Progenitor cell of endocrine pancreas (in vitro differentiated cells): ENCODE results near the gene PROP1. TPM values are rescaled to one million over a fixed set of nuclear protein-coding genes. Genes with fewer than 3 reads are reported as not detected.
"Not testable (repeated sequence)": the region's sequence is repeated elsewhere in the genome, so short reads cannot be mapped to it uniquely, and the experiment has no call there.

Source experiments
- DNase-seq: peaks from one replicate; pipeline ENCODE4 v3.0.0; 2021; ENCODE audit warnings: low spot score; ENCODE audit not compliant: unreplicated experiment
- H3K27ac Mint-ChIP-seq: 2 replicates; pipeline ENCODE4 v1.8.0; 2021; ENCODE audit warnings: mild to moderate bottlenecking, moderate library complexity, mixed read lengths
- H3K27me3 Mint-ChIP-seq: 2 replicates; pipeline ENCODE4 v1.8.0; 2021; ENCODE audit warnings: mixed read lengths
- H3K36me3 Mint-ChIP-seq: 2 replicates; pipeline ENCODE4 v1.8.0; 2022; ENCODE audit warnings: mixed read lengths; ENCODE audit not compliant: insufficient read depth
- H3K4me1 Mint-ChIP-seq: 2 replicates; pipeline ENCODE4 v1.8.0; 2021; ENCODE audit warnings: low read depth, mixed read lengths
- H3K4me3 Mint-ChIP-seq: 2 replicates; pipeline ENCODE4 v1.8.0; 2021; ENCODE audit warnings: low read depth, mild to moderate bottlenecking, moderate library complexity, mixed read lengths
- H3K9me3 Mint-ChIP-seq: 2 replicates; pipeline ENCODE4 v1.8.0; 2021; ENCODE audit warnings: low read depth, mixed read lengths
- total RNA-seq: library from RNA; stranded (reverse); gene quantifications from 2 replicates; pipeline ENCODE4 v1.2.1, GENCODE V29; 2021
- TF ChIP-seq, protein P1 (sequence below): fragments of 200-600 bp; sonication (generic); IDR thresholded peaks from one replicate; pipeline ENCODE4 v1.5.0; 2021; ENCODE audit warnings: antibody characterized with exemption, mild to moderate bottlenecking; ENCODE audit not compliant: unreplicated experiment

Gene PROP1
- total RNA-seq, 1 donor from 2014 or later: not detected

DNA sequence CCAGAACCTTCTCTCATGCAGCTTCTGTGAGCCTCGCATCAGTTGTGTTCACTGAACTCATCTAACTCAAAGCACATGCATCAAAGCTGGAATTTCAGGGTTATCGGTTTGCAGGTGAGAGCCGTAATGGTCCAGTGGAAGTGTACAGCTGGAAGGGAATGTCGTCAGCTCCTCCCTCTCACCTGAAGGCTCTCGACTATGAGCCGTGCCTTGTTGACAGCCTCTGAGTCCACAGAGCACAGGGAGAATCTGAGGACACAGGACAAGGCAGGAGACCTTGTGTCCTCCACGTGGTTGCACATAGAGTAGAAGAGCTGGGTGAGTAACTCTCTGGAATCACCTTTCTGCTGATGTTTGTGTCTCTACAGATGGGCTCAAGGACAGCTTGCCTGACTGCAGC lies 38.8 kb downstream of the PROP1 start:
- peaks cover 12% of the 10 kb centered on the region for H3K36me3 Mint-ChIP-seq
- no peak overlapping the region for H3K4me3 Mint-ChIP-seq
- H3K27me3 Mint-ChIP-seq: no peaks in the 10 kb centered on the region
- H3K27ac Mint-ChIP-seq: peak overlapping the region; percentile 20
- TF ChIP-seq, protein P1, sequence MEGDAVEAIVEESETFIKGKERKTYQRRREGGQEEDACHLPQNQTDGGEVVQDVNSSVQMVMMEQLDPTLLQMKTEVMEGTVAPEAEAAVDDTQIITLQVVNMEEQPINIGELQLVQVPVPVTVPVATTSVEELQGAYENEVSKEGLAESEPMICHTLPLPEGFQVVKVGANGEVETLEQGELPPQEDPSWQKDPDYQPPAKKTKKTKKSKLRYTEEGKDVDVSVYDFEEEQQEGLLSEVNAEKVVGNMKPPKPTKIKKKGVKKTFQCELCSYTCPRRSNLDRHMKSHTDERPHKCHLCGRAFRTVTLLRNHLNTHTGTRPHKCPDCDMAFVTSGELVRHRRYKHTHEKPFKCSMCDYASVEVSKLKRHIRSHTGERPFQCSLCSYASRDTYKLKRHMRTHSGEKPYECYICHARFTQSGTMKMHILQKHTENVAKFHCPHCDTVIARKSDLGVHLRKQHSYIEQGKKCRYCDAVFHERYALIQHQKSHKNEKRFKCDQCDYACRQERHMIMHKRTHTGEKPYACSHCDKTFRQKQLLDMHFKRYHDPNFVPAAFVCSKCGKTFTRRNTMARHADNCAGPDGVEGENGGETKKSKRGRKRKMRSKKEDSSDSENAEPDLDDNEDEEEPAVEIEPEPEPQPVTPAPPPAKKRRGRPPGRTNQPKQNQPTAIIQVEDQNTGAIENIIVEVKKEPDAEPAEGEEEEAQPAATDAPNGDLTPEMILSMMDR: no peak
- no peak for DNase-seq
- H3K4me1 Mint-ChIP-seq: no peaks in the 10 kb centered on the region
- H3K9me3 Mint-ChIP-seq: peaks cover 5% of the 10 kb centered on the region

DNA sequence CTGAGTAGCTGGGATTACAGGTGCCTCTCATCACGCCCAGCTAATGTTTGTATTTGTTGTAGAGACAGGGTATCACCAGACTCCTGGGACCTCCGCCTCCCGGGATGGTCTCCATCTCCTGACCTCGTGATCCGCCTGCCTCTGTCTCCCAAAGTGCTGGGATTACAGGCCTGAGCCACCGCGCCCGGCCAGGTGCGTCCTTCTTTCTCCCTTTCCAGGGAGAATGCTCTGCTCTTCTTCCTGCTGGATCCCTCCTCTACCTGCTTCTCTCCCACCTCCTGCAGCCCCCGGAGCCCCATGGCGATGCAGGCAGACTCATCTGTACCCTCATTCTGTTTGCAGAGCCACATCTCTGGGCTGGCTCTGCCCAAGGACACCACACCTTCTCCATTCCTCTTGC lies 42.9 kb downstream of the PROP1 start:
- H3K4me1 Mint-ChIP-seq, H3K27ac Mint-ChIP-seq, DNase-seq, H3K9me3 Mint-ChIP-seq, H3K36me3 Mint-ChIP-seq, H3K27me3 Mint-ChIP-seq, H3K4me3 Mint-ChIP-seq: not testable (repeated sequence)

DNA sequence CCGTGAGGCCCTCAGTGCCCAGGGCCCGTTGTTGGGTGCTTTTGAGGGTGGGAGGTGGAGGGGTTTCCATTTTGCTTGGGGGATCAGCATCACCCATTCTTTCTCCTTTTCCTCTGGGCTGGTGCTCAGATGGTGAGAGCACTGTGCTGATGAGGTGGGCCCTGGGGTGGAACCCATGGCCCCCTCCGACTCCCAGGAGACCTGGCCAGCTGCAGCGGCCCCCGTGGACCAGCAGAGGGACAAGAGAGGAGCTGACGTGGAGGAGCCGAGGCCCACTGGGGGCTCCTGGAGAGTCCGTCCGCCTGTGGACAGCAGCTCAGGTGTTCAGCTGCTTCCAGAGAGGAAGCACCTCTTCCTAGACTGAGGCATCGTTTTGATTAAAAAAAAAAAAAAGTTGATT lies 46.4 kb downstream of the PROP1 start:
- H3K27me3 Mint-ChIP-seq, H3K36me3 Mint-ChIP-seq, H3K4me1 Mint-ChIP-seq, DNase-seq, H3K27ac Mint-ChIP-seq, H3K9me3 Mint-ChIP-seq, H3K4me3 Mint-ChIP-seq: not testable (repeated sequence)

DNA sequence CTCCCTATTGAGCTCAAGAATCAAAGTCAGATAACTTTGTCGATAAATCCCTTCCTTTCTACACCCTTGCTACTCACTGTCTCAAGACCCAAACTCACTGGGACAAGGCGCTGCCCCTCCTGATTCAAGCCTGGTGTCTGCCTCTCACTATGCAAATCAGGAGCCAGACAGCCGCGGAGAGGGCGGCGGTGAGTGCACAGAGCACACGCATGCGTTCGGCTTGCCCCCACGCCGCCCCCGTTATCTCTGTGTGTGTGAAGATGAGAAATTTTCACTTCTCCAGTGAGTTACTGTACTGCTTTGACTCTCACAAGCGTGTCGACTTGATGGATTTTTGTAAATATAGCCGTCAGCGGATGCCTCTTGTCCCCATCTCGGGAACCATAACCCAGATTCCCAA lies 47.0 kb downstream of the PROP1 start:
- H3K36me3 Mint-ChIP-seq, DNase-seq, H3K27ac Mint-ChIP-seq, H3K4me1 Mint-ChIP-seq, H3K9me3 Mint-ChIP-seq, H3K4me3 Mint-ChIP-seq, H3K27me3 Mint-ChIP-seq: not testable (repeated sequence)

DNA sequence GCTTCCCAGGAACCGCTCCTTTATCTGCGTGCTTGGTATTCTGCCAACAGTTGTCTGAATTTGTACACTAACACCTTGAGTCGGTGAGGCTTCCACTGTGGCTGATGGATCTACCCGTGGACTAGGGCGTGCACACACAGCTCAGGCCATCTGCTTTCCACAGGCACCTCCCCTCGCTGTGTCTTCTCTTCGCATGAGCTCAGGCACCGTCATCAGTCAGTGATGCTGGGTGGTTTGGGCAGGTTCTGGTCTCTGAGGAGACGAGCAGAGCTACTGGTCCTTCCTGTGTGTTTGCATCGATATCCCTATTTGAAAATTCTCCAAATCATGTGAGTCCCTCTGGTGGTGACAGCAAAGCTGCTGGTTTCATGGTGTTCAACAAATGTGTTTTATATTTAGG lies 48.1 kb downstream of the PROP1 start:
- not testable (repeated sequence) for H3K4me3 Mint-ChIP-seq, H3K9me3 Mint-ChIP-seq, DNase-seq, H3K36me3 Mint-ChIP-seq, H3K27ac Mint-ChIP-seq, H3K27me3 Mint-ChIP-seq, H3K4me1 Mint-ChIP-seq

DNA sequence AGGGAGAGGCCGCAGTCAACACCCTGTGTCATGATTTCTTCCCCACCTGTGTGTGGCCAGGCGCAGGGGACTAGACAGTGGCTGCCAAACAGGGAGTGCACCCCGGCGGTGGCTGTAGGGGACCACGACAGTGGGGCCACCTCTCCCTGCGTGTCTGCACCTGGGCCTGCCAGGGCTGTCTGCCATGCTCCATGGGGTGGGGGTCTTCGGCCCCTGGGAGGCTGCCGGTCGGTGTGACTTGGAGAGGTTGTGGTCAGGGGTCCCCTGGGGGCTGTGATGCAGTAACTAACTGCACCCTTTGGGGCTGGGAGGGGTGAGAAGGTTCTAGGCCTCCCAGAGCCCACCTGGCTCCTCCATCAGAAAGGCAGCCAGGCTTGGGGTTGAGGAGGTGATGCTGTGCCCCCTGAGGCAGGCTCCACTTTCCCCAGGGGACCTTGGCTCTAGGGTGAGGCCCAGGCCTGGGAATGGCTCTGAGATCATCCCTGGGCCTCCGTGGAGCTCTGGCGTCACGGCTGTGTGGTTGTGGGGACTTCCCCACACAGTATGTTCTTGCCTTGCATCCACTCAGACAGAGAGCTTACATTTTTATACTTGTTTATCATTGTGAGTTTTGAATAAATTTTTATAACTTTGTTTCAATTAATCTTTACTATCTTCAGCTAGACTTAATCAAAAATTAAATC lies 50.3 kb downstream of the PROP1 start:
- not testable (repeated sequence) for H3K27ac Mint-ChIP-seq, H3K27me3 Mint-ChIP-seq, H3K36me3 Mint-ChIP-seq, H3K4me1 Mint-ChIP-seq, H3K4me3 Mint-ChIP-seq, H3K9me3 Mint-ChIP-seq, DNase-seq

DNA sequence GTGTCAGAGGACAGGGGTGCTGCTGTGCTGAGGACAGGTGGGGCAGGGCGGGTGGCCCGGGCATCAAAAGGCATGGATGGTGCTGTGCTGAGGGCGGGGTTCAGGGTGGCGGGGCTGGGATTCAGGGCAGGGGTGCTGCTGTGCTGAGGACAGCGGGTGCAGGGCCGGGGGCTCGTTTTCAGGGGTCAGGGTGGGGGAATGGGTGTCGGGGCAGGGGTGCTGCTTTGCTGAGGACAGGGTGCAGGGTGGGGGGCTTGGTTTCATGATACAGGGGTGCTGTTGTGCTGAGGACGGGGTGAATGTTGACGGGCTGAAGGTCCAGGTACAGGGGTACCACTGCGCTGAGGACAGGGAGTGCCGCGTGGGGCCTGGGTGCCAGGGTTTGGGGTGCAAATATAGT lies 50.9 kb downstream of the PROP1 start:
- H3K4me3 Mint-ChIP-seq, DNase-seq, H3K9me3 Mint-ChIP-seq, H3K27ac Mint-ChIP-seq, H3K36me3 Mint-ChIP-seq, H3K4me1 Mint-ChIP-seq, H3K27me3 Mint-ChIP-seq: not testable (repeated sequence)

DNA sequence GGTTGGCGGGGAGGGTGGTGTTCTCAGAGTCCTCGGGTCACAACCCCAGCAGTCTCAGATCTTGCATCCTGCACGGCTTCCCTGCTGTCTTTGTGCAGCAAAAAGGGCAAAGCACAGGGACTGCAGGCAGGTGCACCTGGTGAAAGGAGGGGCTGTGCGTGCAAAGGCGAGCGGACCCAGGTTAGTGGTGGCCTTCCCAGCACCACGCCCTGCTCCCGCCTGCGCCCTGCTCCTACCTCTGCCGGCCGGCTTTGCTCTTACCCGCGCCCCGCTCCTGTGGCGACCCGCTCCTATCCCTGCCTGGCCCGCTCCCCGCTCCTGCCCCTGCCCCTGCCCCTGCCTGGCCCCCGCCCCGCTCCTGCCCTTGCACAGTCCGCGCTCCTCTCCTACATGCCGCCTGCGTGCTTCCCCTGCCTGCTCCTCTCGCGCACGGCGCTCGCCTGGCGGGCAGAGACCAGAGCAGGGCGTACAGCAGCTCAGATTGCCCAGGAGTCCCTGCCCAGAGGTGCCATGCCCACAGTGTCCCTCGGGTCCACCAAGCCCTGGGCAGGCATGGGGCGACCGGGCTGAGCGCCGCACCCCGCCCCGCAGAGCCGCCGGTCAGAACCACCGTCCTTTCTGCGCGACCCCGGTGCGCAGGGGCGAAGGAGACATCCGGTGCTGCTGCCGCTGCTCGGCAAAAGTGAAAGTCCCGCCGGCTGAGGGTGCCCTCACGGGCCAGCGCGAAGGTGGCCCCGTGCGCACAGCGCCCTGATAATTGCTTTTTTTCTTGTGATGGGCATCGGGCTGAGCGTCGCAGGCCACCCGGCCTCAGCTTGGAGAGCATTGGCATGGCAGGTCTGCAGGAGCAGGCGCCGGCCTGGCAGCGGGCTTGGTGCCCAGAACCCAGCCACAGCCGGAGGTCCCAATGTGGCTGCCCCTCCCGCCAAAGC lies 52.0 kb downstream of the PROP1 start:
- H3K36me3 Mint-ChIP-seq, DNase-seq, H3K4me1 Mint-ChIP-seq, H3K27me3 Mint-ChIP-seq, H3K27ac Mint-ChIP-seq, H3K4me3 Mint-ChIP-seq, H3K9me3 Mint-ChIP-seq: not testable (repeated sequence)

DNA sequence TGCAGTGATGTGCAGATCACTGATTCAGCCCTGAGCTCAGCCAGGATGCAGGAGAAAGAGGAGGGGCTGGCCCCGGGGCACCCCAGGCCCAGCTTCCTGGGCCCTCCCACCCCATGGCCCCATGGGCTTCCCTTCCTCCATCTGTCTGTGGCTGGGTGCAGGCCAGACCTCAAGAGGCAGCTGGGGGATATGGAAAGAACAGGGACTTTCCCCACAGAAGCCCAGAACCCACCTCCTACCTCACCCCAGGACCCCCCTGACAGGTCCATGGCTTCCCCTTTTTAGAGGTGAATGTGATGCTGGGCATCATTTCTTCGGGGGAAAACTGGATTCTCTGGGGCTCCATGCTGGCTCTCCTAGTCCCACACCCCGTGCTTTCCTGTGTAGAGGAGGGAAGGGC lies 53.1 kb downstream of the PROP1 start:
- not testable (repeated sequence) for H3K4me3 Mint-ChIP-seq, H3K9me3 Mint-ChIP-seq, DNase-seq, H3K36me3 Mint-ChIP-seq, H3K27ac Mint-ChIP-seq, H3K27me3 Mint-ChIP-seq, H3K4me1 Mint-ChIP-seq

Other genes with a start within 250 kb of the PROP1 start
- gene FAM153A, start 213.3 kb downstream of the PROP1 start, total RNA-seq: 0.55 and 1.2 TPM in 2 replicates
- gene N4BP3, start 117.3 kb upstream of the PROP1 start, total RNA-seq: 1.9 and 2.4 TPM in 2 replicates
- gene RMND5B, start 134.8 kb upstream of the PROP1 start, total RNA-seq: 44.9 and 48.5 TPM in 2 replicates
- gene NHP2, start 157.6 kb upstream of the PROP1 start, total RNA-seq: 114 and 119 TPM in 2 replicates
- not detected in 2 replicates for gene GMCL2, start 191.1 kb upstream of the PROP1 start, total RNA-seq
- 214 and 223 TPM in 2 replicates for gene HNRNPAB, start 208.3 kb upstream of the PROP1 start, total RNA-seq
- 113 and 123 TPM in 2 replicates for gene PHYKPL, start 236.6 kb upstream of the PROP1 start, total RNA-seq